Esophagus (tissue), 2 donors: ENCODE results near the gene MAVS. TPM values are rescaled to one million over a fixed set of nuclear protein-coding genes. Genes with fewer than 3 reads are reported as not detected.
"Not testable (repeated sequence)": the region's sequence is repeated elsewhere in the genome, so short reads cannot be mapped to it uniquely, and the experiment has no call there.

Source experiments
- H3K27ac ChIP-seq, 2 donors: one replicate each; pipeline ENCODE4 v1.5.1; 2013; ENCODE audit warnings: low read depth in 2 of 2, mild to moderate bottlenecking in 2 of 2, inconsistent platforms in 1 of 2, low read length in 1 of 2, moderate library complexity in 1 of 2
- H3K27me3 ChIP-seq, 2 donors: one replicate each; pipeline ENCODE4 v1.6.1; 2013; ENCODE audit warnings: low read length in 2 of 2, control low read depth in 1 of 2, mild to moderate bottlenecking in 1 of 2; ENCODE audit not compliant: insufficient read depth in 2 of 2, control insufficient read depth in 1 of 2
- H3K36me3 ChIP-seq, 2 donors: one replicate each; pipeline ENCODE4 v1.6.1; 2013; ENCODE audit warnings: low read length in 1 of 2; ENCODE audit not compliant: control insufficient read depth in 2 of 2, insufficient read depth in 2 of 2
- H3K4me1 ChIP-seq, 2 donors: one replicate each; pipeline ENCODE4 v1.6.1; 2013; ENCODE audit warnings: low read length in 1 of 2; ENCODE audit not compliant: control insufficient read depth in 2 of 2, insufficient read depth in 2 of 2
- H3K4me3 ChIP-seq, 2 donors: one replicate each; pipeline ENCODE4 v1.5.1; 2013; ENCODE audit warnings: low read length in 2 of 2, mild to moderate bottlenecking in 2 of 2, low read depth in 1 of 2, moderate library complexity in 1 of 2
- H3K9me3 ChIP-seq, 2 donors: one replicate each; pipeline ENCODE4 v1.6.1; 2013; ENCODE audit warnings: mild to moderate bottlenecking in 2 of 2, low read depth in 1 of 2, low read length in 1 of 2, moderate library complexity in 1 of 2; ENCODE audit not compliant: control insufficient read depth in 2 of 2, insufficient read depth in 1 of 2
- WGBS, 2 donors: extraction: QIAGEN DNeasy Blood & Tissue Kit; methylation state at CpG; one replicate each; pipeline ENCODE4 v1.1.7; 2013; 5-methylcytosine and 5-hydroxymethylcytosine counted together
- polyA plus RNA-seq, 2 donors: library from polyadenylated mRNA; stranded (reverse); fragments of 200-250 nt; gene quantifications; one replicate each; pipeline ENCODE4 v1.2.3, GENCODE V29; 2013
- donor health status: healthy with polysubstance abuse.
- donor health status: Bipolar disorder and iron deficiency.

MAVS gene
- polyA plus RNA-seq, 2 donors, result 9.2 to 20.5 TPM

DNA sequence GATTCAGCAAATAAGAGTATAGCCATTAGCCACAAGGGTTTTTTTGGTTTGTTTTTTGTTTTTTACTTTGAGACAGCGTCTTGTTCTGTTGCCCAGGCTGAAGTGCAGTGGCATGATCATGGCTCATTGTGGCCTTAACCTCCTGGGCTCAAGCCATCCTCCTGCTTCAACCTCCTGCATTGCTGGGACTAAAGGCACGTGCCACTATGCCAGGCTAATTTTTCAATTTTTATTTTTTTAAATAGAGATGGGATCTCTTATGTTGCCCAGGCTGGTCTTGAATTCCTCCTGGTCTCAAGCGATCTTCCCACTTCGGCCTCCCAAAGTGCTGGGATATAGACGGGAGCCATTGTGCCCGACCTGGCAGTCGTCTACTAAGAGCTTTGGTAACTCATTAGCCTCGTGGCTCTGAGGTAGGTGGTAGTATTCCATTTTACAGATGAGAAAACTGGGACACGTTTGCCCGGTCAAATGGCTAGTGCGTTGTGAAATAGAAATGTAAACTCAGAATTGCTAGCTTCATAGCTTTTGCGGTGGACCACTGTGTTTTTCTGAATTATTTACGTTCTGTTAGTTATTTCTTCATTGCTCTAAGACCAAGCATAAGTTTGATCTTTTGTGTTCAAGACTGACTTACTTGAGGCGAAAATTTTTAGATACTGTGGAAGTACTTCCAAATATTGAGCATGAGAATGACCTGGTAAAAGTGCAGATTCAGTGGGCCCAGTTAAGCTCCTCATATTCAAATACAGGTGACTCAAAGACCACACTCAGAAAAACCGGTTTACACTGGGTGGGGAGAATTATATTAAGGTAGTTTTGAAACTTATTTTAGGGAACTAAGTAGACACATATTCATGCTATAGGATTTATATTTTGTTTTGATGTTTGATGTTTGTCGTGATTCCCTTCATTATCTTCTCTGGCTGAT, 44.6 kb downstream of the MAVS start:
- WGBS, 2 donors, result 32 to 40% methylated on average over 16 of the region's 16 CpGs
- Histone ChIP-seq H3K27me3 (no peaks in the 10 kb centered on the region), H3K27ac (peak overlapping the region; percentile 80 to 94), H3K36me3 (peaks cover 0 to 3% of the 10 kb centered on the region in 2 donors), H3K9me3 (no peaks in the 10 kb centered on the region), H3K4me3 (peak overlapping the region; percentile 4 to 82), H3K4me1 (peaks cover 2 to 3% of the 10 kb centered on the region in 2 donors)

DNA sequence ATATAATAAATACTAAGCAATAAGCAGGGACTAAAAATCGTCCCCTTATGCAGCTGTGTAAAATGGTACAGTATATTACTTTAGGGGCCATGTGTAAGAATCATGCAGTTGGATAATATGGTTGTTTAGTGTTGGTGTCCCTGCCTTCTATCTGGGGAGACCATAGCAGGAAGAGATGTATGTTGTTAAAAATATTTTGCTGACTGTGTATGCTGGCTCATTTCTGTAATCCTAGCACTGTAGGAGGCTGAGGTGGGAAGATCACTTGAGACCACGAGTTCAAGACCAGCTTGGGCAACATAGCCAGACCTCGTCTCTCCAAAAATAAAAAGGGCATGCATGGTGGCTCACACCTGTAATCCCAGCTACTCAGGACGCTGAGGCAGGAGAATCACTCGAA, 48.2 kb downstream of the MAVS start:
- 71 to 78% methylated on average over 5 of the region's 5 CpGs for WGBS, 2 donors
- H3K9me3 ChIP-seq, result no peaks in the 10 kb centered on the region
- no peak overlapping the region for H3K4me3 ChIP-seq
- H3K4me1 ChIP-seq, result peaks cover 7% of the 10 kb centered on the region in 2 donors
- H3K27ac ChIP-seq, result peak overlapping the region in 1 of 2 donors; percentile 6
- H3K36me3 ChIP-seq, result peaks cover 0 to 8% of the 10 kb centered on the region in 2 donors
- H3K27me3 ChIP-seq, result no peaks in the 10 kb centered on the region

DNA sequence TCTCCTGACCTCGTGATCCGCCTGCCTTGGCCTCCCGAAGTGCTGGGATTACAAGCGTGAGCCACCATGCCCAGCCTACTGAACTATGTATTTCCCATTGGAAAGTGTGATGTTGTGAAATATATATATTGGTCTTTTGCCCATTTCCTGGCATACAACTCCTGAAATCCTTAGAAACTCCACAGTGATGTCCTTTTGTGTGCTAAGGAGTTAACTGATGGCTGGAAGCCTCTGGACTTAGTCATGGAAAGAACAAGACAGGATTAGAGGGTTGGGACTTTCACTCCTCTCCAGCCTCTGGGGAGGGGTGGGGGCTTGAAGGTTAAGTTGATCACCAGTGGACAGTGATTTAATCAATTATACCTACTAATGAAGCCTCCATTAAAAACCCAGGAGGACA, 49.7 kb downstream of the MAVS start:
- Histone ChIP-seq H3K36me3 (peaks cover 0 to 8% of the 10 kb centered on the region in 2 donors), H3K4me3 (no peak overlapping the region), H3K9me3 (no peaks in the 10 kb centered on the region), H3K27ac (no peak overlapping the region), H3K27me3 (no peaks in the 10 kb centered on the region), H3K4me1 (peaks cover 7 to 11% of the 10 kb centered on the region in 2 donors)
- 67 to 80% methylated on average over 4 of the region's 4 CpGs for WGBS, 2 donors

DNA sequence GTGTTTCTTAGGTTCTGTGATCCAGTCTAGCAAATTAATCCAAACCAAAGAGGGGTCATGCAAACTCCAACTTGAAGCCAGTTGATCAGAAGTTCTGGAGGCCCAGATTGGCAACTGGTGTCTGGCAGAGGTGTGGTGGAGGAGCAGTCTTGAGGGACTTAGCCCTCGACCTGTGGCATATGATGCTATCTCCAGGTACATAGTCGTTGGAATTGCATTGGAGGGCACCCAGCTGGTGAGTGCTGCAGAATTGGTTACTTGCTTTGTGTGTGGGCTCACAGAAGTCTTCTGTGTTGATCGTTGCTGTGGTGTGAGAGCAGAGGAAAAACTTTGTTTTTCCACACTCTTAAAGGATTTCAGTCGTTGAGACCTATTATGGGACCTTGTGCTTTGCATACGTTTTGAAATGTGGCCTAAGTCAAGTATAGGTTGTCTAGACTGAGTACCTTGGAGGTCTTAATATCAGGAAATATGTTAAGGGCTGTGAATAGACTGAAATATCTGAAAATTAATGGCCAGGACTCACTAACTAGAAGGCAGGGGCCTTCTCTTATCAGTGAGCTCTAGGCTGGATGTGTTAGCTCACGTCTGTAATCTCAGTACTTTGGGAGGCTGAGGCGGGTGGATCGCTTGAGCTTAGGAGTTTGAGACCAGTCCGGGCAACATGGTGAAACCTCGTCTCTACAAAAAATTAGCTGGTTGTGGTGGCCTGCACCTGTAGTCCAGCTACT, 50.4 kb downstream of the MAVS start:
- H3K27me3 ChIP-seq, result no peaks in the 10 kb centered on the region
- no peaks in the 10 kb centered on the region for H3K9me3 ChIP-seq
- H3K36me3 ChIP-seq, result peaks cover 0 to 8% of the 10 kb centered on the region in 2 donors
- no peak overlapping the region for H3K27ac ChIP-seq
- H3K4me1 ChIP-seq, result peaks cover 7 to 9% of the 10 kb centered on the region in 2 donors
- H3K4me3 ChIP-seq, result no peak overlapping the region
- WGBS, 2 donors, result 68 to 72% methylated on average over 10 of the region's 10 CpGs

DNA sequence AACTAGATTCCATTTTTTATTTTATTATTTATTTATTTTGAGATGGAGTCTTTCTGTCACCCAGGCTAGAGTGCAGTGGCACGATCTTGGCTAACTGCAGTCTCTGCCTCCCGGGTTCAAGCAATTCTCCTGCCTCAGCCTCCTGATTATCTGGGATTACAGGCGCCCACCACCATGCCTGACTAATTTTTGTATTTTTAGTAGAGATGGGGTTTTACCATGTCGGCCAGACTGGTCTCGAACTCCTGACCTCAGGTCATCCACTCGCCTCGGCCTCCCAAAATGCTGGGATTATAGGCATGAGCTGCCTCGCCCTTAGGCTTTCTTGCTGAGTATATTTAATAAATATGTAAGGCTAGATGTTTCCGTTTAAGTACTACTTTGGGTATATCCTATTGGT, 51.5 kb downstream of the MAVS start:
- not testable (repeated sequence) for H3K9me3 ChIP-seq, H3K36me3 ChIP-seq, H3K4me3 ChIP-seq, H3K27ac ChIP-seq, H3K4me1 ChIP-seq, H3K27me3 ChIP-seq
- 67 to 77% methylated on average over 9 of the region's 9 CpGs for WGBS, 2 donors

DNA sequence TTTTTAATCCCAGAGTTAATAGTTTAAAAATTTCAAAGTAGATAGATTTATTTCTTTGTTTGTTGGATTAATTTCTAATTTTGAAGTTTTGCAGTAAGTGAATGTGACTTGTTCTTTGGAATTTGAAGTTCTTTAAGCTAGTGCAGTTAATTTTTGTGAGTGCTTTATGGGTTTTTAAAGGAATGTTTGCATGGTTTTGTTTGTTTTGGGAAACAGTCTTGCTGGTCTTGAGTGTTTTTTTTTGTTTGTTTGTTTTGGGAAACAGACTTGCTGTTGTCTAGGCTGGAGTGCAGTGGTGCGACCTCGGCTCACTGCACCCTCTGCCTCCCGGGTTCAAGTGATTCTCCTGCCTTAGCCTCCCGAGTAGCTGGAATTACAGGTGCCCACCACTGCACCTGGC, 52.0 kb downstream of the MAVS start:
- Histone ChIP-seq H3K4me1 (peaks cover 7 to 9% of the 10 kb centered on the region in 2 donors), H3K36me3 (peaks cover 0 to 8% of the 10 kb centered on the region in 2 donors), H3K4me3 (no peak overlapping the region), H3K27me3 (no peaks in the 10 kb centered on the region), H3K27ac (no peak overlapping the region), H3K9me3 (no peaks in the 10 kb centered on the region)
- whole genome bisulfite sequencing, 2 donors, result 63 to 70% methylated on average over 4 of the region's 4 CpGs

DNA sequence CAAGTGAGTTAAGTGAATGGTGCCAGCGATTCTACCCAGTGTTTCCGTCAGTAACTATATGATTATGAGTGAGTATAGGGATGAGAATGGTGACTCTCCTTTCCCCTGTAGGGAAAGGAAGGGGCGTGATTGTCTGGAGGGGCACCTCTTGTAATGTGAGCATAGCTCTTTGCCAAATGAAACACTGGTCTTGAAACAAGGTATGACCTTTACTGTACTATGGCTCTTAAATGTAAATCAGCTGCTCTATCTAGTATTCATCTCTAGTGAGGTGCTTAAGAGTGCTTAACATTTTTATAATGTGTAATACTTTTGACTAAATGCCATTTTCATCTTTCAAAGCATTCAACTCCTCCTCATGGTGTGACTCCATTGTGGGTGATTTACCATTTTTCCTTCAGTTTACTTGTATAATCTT, 53.6 kb downstream of the MAVS start:
- WGBS, 2 donors, result 73 to 78% methylated on average over 3 of the region's 3 CpGs
- no peak overlapping the region for H3K4me3 ChIP-seq
- no peaks in the 10 kb centered on the region for H3K27me3 ChIP-seq
- H3K27ac ChIP-seq, result no peak overlapping the region
- peaks cover 4 to 9% of the 10 kb centered on the region in 2 donors for H3K4me1 ChIP-seq
- peaks cover 0 to 5% of the 10 kb centered on the region in 2 donors for H3K36me3 ChIP-seq
- H3K9me3 ChIP-seq, result no peaks in the 10 kb centered on the region

DNA sequence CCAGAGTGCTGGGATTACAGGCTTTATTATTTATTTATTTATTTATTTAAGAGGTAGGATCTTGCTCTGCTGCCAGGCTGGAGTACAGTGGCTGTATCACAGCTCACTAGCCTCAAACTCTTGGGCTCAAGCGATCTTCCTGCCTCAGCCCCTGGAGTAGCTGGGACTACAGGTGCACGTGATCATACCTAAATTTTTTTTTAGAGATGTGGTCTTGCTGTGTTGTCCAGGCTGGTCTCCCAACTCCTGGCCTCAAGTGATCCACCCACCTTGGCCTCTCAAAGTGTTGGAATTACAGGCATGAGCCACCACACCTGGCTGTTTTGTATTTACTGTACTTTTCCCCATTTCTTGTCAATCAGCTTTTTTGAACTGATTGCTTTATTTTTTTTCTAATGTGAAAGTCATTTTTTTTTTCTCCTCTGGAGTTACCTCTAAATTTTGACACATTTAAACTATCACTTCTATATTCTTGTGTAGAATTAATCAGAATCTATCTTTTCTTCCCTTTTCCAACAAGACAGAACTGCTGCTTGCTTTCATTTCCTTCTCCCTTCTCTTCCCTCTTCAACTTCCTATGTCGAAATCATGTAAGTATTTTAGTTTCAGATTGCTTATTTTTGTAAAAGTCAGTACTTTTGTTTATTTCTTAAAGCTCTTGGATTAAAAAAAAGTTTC, 54.5 kb downstream of the MAVS start:
- Histone ChIP-seq H3K9me3 (no peaks in the 10 kb centered on the region), H3K4me1 (peaks cover 4 to 9% of the 10 kb centered on the region in 2 donors), H3K36me3 (peaks cover 0 to 5% of the 10 kb centered on the region in 2 donors), H3K27me3 (no peaks in the 10 kb centered on the region), H3K27ac (peak overlapping the region in 1 of 2 donors; percentile 47), H3K4me3 (no peak overlapping the region)
- 62 to 77% methylated on average over 3 of the region's 3 CpGs for WGBS, 2 donors

DNA sequence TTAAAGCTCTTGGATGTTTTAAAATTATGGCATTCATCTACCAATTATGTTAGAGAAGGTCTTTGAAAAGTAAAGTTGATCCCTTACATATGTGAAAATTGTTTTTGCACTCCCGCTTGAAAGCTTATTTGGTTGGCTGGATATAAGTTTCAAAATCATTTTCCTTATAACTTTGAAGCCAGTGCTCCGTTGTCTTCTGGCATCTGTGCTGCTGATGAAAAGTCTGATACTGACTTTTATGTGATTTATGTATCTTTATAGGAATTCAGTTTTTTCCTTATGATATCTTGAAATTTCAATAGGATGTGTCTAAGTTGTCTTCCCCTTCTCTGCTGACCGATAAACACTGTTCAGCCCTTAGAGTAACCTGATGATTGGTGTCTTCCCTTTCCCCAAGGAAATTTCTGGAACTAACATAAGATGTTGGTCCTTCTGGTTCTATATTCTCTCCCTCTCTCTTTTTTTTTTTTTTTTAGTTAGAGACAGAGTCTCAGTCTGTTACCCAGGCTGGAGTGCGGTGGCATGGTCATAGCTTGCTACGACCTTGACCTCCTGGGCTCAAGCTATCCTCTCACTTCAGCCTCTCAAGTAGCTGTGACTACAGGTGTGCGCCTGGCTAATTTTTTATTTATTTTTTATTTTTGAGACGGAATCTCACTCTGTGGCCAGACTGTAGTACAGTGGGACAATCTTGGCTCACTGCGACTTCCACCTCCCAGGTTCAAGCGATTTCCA, 55.2 kb downstream of the MAVS start:
- H3K36me3 ChIP-seq, result peaks cover 0 to 4% of the 10 kb centered on the region in 2 donors
- WGBS, 2 donors, result 77 to 82% methylated on average over 9 of the region's 9 CpGs
- H3K9me3 ChIP-seq, result no peaks in the 10 kb centered on the region
- no peak overlapping the region for H3K4me3 ChIP-seq
- no peak overlapping the region for H3K27ac ChIP-seq
- no peaks in the 10 kb centered on the region for H3K27me3 ChIP-seq
- H3K4me1 ChIP-seq, result peaks cover 2 to 4% of the 10 kb centered on the region in 2 donors
